22Rv1 (cell line): ENCODE measurements around the gene HBM.
"Not testable (repeated sequence)": the region's sequence is repeated elsewhere in the genome, so short reads cannot be mapped to it uniquely, and the experiment has no call there.

Experiments used
- ZFX ChIP-seq: fragments of 450-650 bp; IDR thresholded peaks from 2 replicates; pipeline ENCODE4 v1.6.1; 2017; ENCODE audit warnings: antibody characterized with exemption, borderline replicate concordance
- TF ChIP-seq, protein P1 (sequence below): fragments of 450-650 bp; IDR thresholded peaks from 2 replicates; pipeline ENCODE4 v1.5.1; 2017; ENCODE audit warnings: mild to moderate bottlenecking

DNA sequence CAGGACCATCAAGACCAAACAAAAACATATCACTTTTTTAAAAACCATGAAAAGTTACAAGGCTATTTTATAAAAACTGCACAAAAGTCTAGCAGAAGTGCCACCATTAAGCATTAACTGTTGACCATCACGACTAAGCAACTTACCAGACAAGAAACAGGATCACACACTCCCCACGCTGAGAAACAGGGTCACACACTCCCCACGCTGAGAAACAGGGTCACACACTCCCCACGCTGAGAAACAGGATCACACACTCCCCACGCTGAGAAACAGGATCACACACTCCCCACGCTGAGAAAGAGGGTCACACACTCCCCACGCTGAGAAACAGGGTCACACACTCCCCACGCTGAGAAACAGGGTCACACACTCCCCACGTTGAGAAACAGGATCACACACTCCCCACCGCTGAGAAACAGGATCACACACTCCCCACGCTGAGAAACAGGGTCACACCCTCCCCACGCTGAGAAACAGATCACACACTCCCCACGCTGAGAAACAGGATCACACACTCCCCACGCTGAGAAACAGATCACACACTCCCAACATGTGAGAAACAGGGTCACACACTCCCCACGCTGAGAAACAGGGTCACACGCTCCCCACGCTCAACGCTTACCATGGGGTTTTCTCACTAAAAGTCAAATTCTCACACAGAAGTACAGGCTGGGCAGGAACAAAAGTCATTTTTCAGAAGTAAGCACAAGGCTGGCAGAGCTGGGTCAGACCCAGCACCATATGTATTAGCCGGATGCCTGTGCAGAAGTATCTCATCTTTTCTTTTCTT lies 42.0 kb upstream of the HBM start:
- TF ChIP-seq, protein P1, sequence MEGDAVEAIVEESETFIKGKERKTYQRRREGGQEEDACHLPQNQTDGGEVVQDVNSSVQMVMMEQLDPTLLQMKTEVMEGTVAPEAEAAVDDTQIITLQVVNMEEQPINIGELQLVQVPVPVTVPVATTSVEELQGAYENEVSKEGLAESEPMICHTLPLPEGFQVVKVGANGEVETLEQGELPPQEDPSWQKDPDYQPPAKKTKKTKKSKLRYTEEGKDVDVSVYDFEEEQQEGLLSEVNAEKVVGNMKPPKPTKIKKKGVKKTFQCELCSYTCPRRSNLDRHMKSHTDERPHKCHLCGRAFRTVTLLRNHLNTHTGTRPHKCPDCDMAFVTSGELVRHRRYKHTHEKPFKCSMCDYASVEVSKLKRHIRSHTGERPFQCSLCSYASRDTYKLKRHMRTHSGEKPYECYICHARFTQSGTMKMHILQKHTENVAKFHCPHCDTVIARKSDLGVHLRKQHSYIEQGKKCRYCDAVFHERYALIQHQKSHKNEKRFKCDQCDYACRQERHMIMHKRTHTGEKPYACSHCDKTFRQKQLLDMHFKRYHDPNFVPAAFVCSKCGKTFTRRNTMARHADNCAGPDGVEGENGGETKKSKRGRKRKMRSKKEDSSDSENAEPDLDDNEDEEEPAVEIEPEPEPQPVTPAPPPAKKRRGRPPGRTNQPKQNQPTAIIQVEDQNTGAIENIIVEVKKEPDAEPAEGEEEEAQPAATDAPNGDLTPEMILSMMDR = not testable (repeated sequence)
- not testable (repeated sequence) for TF ChIP-seq ZFX
